OCI-LY1 (cell line): Measurements from ENCODE around the gene SAXO2.
"Not testable (repeated sequence)": the region's sequence is repeated elsewhere in the genome, so short reads cannot be mapped to it uniquely, and the experiment has no call there.

ENCODE experiments used
- EZH2 ChIP-seq: fragments of 200-600 bp; sonication (generic), shearing (Covaris generic); IDR thresholded peaks from 2 replicates; pipeline ENCODE4 v1.8.0; 2017; ENCODE audit warnings: borderline replicate concordance, mixed run types, mild to moderate bottlenecking, antibody characterized with exemption, low read length, moderate library complexity, mixed read lengths
- TF ChIP-seq, protein P1 (sequence below): fragments of 200-600 bp; sonication (generic), shearing (Covaris generic); IDR thresholded peaks from 2 replicates; pipeline ENCODE4 v1.5.1; 2017; ENCODE audit warnings: mild to moderate bottlenecking, antibody characterized with exemption, low read length, moderate library complexity, mixed read lengths

DNA sequence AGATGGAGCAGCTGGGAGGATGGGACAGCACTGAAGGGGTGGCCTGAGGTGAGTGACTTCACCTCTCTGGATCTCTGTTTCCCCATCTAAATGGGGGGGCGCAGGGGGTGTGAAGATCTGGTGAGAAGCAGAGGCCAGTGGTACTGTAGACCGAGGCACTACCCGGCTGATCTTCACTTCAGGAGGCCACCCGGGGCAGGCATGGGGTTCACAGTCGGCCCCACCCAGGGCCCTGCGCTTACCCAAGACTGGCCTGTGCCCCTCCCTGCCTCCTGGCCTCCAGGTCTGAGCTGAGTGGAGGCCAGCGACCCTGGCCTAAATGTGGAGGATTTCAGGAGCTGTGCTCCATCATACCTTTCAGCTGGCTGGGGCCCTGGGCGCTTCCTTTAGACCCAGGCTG is 55.7 kb downstream of the SAXO2 start:
- not testable (repeated sequence) for TF ChIP-seq EZH2
- TF ChIP-seq, protein P1, sequence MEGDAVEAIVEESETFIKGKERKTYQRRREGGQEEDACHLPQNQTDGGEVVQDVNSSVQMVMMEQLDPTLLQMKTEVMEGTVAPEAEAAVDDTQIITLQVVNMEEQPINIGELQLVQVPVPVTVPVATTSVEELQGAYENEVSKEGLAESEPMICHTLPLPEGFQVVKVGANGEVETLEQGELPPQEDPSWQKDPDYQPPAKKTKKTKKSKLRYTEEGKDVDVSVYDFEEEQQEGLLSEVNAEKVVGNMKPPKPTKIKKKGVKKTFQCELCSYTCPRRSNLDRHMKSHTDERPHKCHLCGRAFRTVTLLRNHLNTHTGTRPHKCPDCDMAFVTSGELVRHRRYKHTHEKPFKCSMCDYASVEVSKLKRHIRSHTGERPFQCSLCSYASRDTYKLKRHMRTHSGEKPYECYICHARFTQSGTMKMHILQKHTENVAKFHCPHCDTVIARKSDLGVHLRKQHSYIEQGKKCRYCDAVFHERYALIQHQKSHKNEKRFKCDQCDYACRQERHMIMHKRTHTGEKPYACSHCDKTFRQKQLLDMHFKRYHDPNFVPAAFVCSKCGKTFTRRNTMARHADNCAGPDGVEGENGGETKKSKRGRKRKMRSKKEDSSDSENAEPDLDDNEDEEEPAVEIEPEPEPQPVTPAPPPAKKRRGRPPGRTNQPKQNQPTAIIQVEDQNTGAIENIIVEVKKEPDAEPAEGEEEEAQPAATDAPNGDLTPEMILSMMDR, result not testable (repeated sequence)
